Suppressor macrophage (primary cell): ENCODE data around the gene HSP90AB1.

Source experiments
- DNase-seq, 4 experiments: peaks; one replicate each; pipeline ENCODE4 v3.0.0-alpha.2; 2020 to 2022

The HSP90AB1 gene

GRCh38 chr6:44222486-44223318 lies 24.2 kb upstream of the HSP90AB1 start:
- DNase-seq = no peak

- peak; percentile 59 to 84 (median 68) for DNase-seq
These were observed 23.4 kb upstream of the HSP90AB1 start, which contains the start of gene SLC29A1 for GRCh38 chr6:44223319-44224028. Gene SLC29A1, plus strand, starts transcription at chr6:44223595. Its CDS starts 3,719 bp downstream, at chr6:44227314.

- DNase-seq = no peak
These were observed 22.6 kb upstream of the HSP90AB1 start for GRCh38 chr6:44224029-44224964.

- DNase-seq = no peak
These were observed 22.0 kb upstream of the HSP90AB1 start for GRCh38 chr6:44224965-44225305.

GRCh38 chr6:44225579-44226325 lies 21.1 kb upstream of the HSP90AB1 start:
- no peak for DNase-seq

GRCh38 chr6:44226368-44227147 lies 20.3 kb upstream of the HSP90AB1 start:
- no peak for DNase-seq

GRCh38 chr6:44227148-44227793 lies 19.6 kb upstream of the HSP90AB1 start:
- DNase-seq = no peak

- no peak for DNase-seq
These were observed 18.9 kb upstream of the HSP90AB1 start for GRCh38 chr6:44228031-44228430.

- DNase-seq = no peak
These were observed 18.5 kb upstream of the HSP90AB1 start for GRCh38 chr6:44228433-44228832.

- no peak for DNase-seq
These were observed 18.1 kb upstream of the HSP90AB1 start for GRCh38 chr6:44228836-44229235.

GRCh38 chr6:44229376-44230033 lies 17.4 kb upstream of the HSP90AB1 start:
- peak in 1 of 4 experiments; percentile 49 for DNase-seq

GRCh38 chr6:44230034-44230675 lies 16.7 kb upstream of the HSP90AB1 start:
- DNase-seq = no peak

GRCh38 chr6:44231426-44231825 lies 15.5 kb upstream of the HSP90AB1 start:
- peak in 2 of 4 experiments; percentile 54 to 62 for DNase-seq

- DNase-seq = no peak
These were observed 14.0 kb upstream of the HSP90AB1 start for GRCh38 chr6:44232676-44233566.

GRCh38 chr6:44233567-44234100 lies 13.3 kb upstream of the HSP90AB1 start:
- DNase-seq = peak in 3 of 4 experiments; percentile 43 to 48 (median 47)

GRCh38 chr6:44234101-44235025 lies 12.5 kb upstream of the HSP90AB1 start:
- DNase-seq = peak; percentile 54 to 70 (median 62)

- DNase-seq = no peak
These were observed 11.6 kb upstream of the HSP90AB1 start for GRCh38 chr6:44235269-44235668.
